Nephron (organoid): ENCODE data around the gene OGDH.

Experiments
- H3K27ac Mint-ChIP-seq, 3 experiments: 2 replicates each; pipeline ENCODE4 v1.8.0; 2020; ENCODE audit warnings: mixed read lengths in 3 of 3, mild to moderate bottlenecking in 2 of 3, moderate library complexity in 1 of 3
- H3K27me3 Mint-ChIP-seq: 2 replicates; pipeline ENCODE4 v1.8.0; 2021; ENCODE audit warnings: low read depth, mild to moderate bottlenecking, moderate library complexity, mixed read lengths
- H3K36me3 Mint-ChIP-seq: 2 replicates; pipeline ENCODE4 v1.8.0; 2020; ENCODE audit warnings: low read depth, mixed read lengths
- H3K4me1 Mint-ChIP-seq: 2 replicates; pipeline ENCODE4 v1.8.0; 2020; ENCODE audit warnings: mixed read lengths
- H3K4me3 Mint-ChIP-seq, 3 experiments: 2 replicates each; pipeline ENCODE4 v1.8.0; 2020; ENCODE audit warnings: mild to moderate bottlenecking in 3 of 3, mixed read lengths in 3 of 3, moderate library complexity in 2 of 3
- H3K9me3 Mint-ChIP-seq: 2 replicates; pipeline ENCODE4 v1.8.0; 2020; ENCODE audit warnings: mixed read lengths
- TF ChIP-seq, protein P1 (sequence below), 3 experiments: fragments of 200-600 bp; sonication (generic); IDR thresholded peaks; one replicate each; pipeline ENCODE4 v1.5.0; 2021; ENCODE audit warnings: antibody characterized with exemption in 3 of 3; ENCODE audit not compliant: unreplicated experiment in 3 of 3

Gene OGDH

DNA sequence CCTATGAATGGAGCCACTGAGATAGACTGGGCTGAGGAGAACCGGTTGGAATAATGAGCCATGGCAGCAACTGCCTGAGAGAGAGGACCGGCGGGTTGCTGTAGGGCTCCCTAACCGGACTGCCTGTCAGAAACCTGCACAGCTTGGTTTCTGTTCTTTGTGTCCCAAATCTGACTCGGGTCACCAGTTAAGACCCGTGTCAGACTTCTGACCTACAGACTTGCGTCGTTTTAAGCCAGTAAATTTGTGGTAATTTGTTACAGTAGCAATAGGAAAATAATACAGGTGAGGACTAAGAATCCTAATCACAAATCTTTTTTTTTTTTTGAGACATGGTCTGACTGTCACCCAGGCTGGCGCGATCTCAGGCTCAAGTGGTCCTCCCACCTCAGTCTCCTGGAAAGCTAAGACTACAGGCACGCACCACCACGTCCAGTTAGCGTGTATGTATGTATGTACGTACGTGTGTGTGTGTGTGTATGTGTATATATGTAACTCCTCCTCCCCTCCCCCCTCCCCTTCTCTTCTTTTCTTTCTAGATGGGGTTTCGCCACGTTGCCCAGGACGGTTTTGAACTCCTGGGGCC lies 32.0 kb upstream of the OGDH start:
- Mint-ChIP-seq H3K27ac (peak overlapping the region; percentile 85 to 94 (median 93)), H3K4me1 (peaks cover 33% of the 10 kb centered on the region), H3K4me3 (peak overlapping the region; percentile 95 to 99 (median 98)), H3K36me3 (peaks cover 52% of the 10 kb centered on the region), H3K9me3 (no peaks in the 10 kb centered on the region), H3K27me3 (no peaks in the 10 kb centered on the region)
- TF ChIP-seq, protein P1, sequence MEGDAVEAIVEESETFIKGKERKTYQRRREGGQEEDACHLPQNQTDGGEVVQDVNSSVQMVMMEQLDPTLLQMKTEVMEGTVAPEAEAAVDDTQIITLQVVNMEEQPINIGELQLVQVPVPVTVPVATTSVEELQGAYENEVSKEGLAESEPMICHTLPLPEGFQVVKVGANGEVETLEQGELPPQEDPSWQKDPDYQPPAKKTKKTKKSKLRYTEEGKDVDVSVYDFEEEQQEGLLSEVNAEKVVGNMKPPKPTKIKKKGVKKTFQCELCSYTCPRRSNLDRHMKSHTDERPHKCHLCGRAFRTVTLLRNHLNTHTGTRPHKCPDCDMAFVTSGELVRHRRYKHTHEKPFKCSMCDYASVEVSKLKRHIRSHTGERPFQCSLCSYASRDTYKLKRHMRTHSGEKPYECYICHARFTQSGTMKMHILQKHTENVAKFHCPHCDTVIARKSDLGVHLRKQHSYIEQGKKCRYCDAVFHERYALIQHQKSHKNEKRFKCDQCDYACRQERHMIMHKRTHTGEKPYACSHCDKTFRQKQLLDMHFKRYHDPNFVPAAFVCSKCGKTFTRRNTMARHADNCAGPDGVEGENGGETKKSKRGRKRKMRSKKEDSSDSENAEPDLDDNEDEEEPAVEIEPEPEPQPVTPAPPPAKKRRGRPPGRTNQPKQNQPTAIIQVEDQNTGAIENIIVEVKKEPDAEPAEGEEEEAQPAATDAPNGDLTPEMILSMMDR (IDR thresholded peaks at IDR 0.05; ENCODE audit: unreplicated experiment in 3 of 3) = no peak

DNA sequence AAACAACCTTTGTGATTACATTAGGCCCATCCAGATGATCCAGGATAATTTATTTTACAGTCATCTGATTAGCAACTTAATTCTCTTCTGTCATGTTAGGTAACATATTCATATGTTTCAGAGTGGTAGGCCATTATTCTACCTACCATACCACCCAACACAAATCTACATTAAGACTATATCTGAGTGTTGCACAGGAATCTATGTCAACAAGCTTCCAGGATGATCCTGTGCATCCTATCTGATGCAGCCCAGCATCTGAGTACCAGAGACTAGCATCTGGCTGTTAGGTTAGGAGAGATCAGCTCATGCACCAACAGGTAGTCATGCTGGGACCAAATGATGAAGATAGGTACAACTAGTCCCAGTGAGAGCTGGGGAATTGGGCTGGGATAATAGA lies 31.4 kb upstream of the OGDH start:
- peaks cover 52% of the 10 kb centered on the region for H3K36me3 Mint-ChIP-seq
- H3K27ac Mint-ChIP-seq = peak overlapping the region in 2 of 3 experiments; percentile 85 to 94
- peak overlapping the region; percentile 95 to 99 (median 98) for H3K4me3 Mint-ChIP-seq
- H3K27me3 Mint-ChIP-seq = no peaks in the 10 kb centered on the region
- H3K9me3 Mint-ChIP-seq = no peaks in the 10 kb centered on the region
- H3K4me1 Mint-ChIP-seq = peaks cover 39% of the 10 kb centered on the region
- TF ChIP-seq, protein P1 (IDR thresholded peaks at IDR 0.05; ENCODE audit: unreplicated experiment in 3 of 3) = no peak

DNA sequence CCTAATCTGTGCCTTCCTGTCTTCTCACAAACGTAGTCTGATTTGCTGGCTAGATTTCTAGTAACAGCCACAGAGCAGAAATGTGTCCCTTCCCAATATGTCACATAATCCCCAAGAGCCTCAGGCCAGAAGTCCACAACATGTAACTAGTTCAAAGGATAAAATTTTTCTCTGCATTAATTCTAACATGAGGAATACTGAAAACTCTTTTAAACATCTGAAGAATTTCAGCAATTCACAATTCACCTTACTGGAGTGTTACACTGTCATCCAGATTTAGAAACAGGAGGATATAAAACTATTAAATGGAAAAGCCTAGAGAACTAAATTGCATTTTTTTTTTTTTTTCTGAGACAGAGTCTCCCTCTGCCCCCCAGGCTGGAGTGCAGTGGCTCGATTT lies 30.2 kb upstream of the OGDH start:
- H3K4me3 Mint-ChIP-seq = peak overlapping the region; percentile 61 to 99 (median 98)
- H3K27ac Mint-ChIP-seq = peak overlapping the region; percentile 20 to 80 (median 55)
- H3K9me3 Mint-ChIP-seq = no peaks in the 10 kb centered on the region
- peaks cover 52% of the 10 kb centered on the region for H3K36me3 Mint-ChIP-seq
- TF ChIP-seq, protein P1 (IDR thresholded peaks at IDR 0.05; ENCODE audit: unreplicated experiment in 3 of 3) = no peak
- peaks cover 47% of the 10 kb centered on the region for H3K4me1 Mint-ChIP-seq
- H3K27me3 Mint-ChIP-seq = no peaks in the 10 kb centered on the region

DNA sequence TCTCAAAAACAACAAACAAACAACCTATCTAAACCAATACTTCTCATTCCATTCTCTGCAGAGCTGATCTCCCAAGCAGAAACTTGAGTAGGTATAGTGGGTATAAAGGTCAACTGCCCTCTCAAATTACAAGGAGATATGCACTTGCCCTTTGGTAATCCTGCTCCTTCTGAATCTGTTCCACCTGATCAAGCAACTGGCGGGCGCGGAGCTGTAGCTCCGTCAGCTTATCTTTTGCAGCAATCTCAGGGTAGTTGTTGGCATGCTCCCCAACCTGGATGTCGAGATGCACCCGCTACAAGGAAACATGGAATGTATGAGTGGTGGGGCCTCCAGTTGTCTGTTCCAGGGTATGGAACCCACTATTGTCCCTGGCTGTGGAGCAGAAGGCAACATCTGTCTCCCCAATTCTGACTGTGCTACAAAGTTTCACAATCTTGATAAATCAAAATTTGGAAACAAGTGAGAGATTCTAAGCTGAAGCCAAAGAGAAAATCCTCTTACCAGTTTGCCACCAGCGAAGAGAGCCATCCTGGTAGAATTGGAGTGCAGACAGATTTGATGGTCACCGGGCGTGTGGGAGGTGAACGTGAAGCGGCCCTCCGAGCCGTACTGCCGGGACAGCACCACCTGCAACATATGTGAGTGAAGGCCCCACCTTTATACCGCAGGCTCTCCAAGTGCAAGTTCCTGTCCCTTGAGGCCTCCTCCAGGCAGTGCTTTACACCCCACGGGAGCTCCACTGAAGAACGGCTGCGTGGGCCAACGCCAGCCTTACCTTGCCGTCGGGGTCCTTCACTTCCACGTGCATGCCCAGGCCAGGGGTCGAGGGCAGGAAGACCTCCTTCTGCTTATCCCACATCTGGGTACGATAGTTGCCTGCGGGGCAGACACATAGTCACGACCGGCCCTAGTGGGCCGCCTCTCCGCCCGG lies 25.2 kb upstream of the OGDH start:
- no peaks in the 10 kb centered on the region for H3K9me3 Mint-ChIP-seq
- TF ChIP-seq, protein P1 (IDR thresholded peaks at IDR 0.05; ENCODE audit: unreplicated experiment in 3 of 3) = no peak
- peaks cover 27% of the 10 kb centered on the region for H3K4me1 Mint-ChIP-seq
- peak overlapping the region; percentile 91 to 99 (median 97) for H3K27ac Mint-ChIP-seq
- peaks cover 6% of the 10 kb centered on the region for H3K27me3 Mint-ChIP-seq
- H3K36me3 Mint-ChIP-seq = peaks cover 22% of the 10 kb centered on the region
- peak overlapping the region; percentile 86 to 91 (median 91) for H3K4me3 Mint-ChIP-seq

DNA sequence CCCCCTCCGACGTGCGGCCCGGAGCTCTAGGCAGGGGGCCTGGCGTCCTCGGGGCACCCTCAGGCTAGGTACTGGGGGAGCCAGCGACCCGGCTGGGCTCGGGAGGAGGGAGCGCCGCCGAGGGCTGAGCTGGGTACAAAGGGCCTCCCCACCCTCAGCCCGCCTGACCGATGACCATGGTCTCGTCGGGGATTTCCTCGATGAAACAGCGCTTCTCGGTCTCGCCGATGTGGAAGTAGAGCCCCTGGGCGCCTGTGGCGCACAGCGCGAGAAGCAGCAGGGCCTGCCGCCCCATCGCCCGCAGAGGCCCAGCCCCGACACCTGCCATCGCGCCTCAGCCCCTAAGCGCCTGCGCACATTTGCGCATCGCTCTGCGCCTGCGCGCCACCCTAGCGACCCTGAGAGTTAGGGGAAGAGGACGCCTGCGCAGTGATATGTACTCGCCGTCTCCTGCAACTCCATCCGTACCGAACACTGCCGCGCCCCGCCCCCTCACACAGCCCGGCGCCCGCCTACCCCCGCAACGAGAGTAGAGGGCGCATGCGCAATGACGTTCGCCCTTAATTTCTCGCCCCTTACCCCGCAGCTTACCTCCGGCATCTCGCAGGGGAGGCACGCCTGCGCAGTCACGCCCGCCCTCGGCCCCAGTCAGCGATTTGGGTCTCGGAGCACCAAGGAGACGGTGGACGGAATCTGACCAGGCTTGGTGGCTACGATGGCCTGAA lies 24.4 kb upstream of the OGDH start, which contains the start of gene TMED4:
TSS of gene TMED4 (minus strand) at position 353 of the 725 bp plus-strand sequence. CDS start at position 328, 25 bp downstream.
- Mint-ChIP-seq H3K4me3 (peak within 1 kb of the TSS; percentile 86 to 91 (median 91)), H3K9me3 (no peaks in the 10 kb centered on the region), H3K4me1 (peaks cover 27% of the 10 kb centered on the region), H3K27ac (peak within 1 kb of the TSS; percentile 97 to 99 (median 99)), H3K36me3 (peaks cover 21% of the 10 kb centered on the region), H3K27me3 (peaks cover 6% of the 10 kb centered on the region)
- TF ChIP-seq, protein P1 (IDR thresholded peaks at IDR 0.05; ENCODE audit: unreplicated experiment in 3 of 3) = no peak
